NCI-H1930 (cell line): ENCODE results near the gene PLXNA2.
A peak's percentile ranks its signal among the peaks of the same experiment; 100 is the strongest.

Experiments used
- DNase-seq, 2 experiments: peaks; one replicate each; lab custom pipeline; 2025; lab: John Stamatoyannopoulos, UW

The PLXNA2 gene

DNA sequence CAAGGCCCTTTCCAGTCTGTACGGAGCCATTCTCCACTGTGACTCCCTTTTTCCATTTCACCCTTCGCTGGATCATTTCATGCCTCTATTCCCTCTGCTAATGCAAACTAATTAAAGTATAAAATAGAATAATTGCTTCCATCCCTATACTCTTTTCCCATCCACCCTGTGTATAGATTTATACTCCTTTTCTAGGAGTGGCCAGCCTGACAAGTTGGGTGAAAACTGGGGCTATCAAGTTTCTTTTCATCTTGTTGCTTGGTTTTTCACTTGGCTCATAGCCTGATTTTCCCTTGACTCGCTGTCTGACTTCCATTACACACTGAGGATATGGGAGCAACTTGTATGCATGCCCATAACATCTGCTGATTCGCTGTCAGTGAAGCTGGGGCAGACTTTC, 107.0 kb downstream of the PLXNA2 start:
- no peak for DNase-seq

DNA sequence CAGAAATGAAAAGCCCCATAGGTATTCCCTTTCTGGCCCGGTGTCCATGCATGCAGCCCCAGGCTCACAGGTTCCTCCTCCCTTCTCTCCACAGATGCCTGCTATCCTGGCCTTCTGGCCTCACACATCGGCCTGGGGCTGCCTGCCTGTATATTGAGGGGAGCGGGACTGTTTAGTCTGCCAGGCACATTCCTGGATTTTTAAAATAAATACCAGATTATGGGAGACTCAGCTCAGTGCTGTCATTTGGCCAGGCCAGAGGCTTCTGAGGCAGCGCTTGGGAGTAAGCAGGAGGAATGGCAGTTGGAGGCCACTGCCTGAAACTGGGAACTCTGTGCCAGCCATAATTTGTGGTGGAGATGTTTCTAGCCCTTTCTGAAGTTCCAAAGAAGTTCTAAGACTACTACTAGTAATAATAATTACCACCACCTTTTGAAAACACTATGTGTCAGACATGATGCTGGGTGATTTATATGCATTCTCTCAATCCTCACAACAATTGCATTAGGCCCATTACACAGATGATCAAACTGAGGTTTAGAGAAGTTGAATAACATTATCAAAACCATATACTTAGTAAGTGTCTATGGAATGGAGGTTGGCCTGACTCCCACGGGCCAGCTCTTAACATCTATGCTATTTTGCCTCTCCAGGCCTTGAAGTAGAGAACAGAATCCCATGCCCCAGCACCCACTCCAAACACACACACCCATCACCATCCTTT, 107.6 kb downstream of the PLXNA2 start:
- DNase-seq: no peak

DNA sequence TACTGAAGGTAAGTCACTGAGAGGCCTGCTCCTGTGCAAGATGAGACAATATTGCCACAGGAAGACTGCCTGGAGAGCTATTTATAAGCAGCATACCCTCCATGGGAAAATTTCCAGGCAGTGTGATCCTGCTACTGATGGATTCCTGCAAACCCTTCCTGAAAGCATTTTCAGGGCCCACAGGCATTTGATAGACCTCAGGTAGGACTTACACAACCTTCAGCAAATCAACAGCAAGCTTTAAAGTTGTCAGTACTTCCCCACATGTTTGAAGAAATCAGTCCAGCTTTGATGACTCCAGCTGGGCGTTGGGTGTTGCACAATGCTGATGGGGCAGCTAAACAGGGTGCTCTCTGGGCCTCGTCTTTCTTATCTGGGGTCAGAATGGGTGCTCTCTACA, 108.8 kb downstream of the PLXNA2 start:
- DNase-seq: no peak

DNA sequence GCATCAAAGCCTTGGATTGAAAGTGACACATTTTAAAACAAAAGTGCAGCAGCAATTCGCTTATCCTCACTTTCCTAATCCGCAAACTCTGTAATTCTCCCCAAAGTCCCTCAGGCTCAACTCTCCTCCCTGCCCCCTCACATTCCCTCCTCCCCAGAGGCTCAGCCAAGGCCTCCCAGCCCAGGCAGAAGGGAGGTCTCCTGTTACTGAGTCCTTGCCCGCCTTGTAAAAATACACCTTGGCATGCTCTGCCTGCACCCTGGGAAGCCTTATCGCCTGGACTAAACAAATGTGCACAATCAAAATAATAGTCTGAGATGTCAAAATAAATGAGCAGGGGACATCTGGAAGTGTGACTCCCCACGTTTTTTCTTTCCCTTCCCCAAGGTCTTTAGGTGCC, 109.7 kb downstream of the PLXNA2 start:
- DNase-seq: no peak

DNA sequence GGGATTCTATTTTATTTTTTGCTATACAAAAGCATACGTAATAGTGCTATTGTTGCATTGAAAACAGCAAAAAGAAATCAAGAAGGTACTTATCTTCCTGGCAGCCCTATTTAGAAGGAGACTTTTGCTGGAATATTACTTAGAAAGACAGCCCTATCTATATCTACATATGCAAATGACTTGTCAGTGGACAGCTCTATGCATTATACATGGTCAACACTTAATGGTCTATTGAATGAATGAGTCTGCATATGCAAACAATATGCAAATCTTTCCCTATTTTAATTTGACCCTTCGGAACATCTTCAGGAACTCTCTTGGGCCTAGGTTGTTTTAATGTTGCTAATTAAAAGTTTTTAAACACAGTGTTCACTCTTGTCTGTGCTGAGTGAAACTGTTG, 110.8 kb downstream of the PLXNA2 start:
- DNase-seq: no peak

DNA sequence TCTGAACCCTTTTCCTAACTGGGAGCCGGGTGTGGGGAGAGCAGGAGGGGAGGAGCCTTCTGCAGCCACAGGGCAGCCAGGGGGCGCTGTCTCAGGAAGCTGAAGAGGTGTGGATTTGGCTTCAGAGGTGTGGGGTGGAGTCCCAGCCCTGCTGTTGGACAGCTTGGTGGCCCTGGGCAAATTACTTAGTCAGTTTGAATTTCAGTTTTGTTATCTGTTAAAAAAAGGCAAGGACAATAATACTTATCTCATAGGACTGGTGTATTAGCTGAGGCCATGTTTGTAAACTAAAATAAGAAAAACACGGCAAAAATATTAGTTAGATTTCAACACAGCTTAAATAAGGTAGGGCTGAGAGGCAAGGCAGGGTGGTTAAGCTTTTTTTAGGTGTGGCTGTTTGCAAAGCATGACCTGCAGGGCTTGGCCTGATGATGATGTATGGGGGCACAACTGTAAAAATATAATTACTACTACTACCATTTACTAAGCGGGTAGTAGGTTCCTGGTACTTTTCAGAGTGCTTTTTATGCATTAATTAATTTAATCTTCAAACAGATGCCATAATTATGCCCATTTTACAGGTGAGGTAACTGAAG, 111.8 kb downstream of the PLXNA2 start:
- peak; percentile 4 to 42 for DNase-seq

DNA sequence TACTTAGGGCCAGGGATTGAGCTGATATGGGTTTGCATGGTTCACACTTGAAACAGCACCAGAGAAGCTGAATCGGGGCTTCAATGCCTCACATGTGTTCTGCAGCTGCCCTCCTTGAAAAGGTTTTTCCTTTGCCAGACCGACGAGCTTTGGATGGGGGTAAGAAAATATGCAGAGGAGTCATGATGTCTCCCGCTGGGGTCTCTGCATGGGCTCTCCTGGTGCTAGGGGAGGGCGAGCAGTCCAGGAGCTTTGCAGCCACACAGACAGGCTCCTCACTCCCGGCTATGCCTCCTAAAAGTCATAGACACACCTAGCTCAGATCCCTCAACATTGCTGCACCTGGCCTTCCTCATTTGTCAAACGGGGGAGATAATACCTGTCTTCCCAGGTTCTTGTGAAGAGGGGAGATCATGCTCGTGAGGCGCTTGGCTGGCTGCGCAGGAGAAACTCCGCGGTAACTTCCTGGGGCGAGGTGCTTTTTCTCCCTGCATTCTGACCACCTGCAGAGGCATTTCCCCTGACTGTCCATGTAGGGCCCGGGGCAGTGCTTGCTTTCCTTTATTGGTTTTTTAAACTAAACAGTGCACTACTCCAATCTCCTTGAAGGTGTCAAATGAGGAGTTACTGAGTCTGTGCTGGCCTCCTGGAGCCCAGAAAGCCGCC, 112.4 kb downstream of the PLXNA2 start:
- no peak for DNase-seq

DNA sequence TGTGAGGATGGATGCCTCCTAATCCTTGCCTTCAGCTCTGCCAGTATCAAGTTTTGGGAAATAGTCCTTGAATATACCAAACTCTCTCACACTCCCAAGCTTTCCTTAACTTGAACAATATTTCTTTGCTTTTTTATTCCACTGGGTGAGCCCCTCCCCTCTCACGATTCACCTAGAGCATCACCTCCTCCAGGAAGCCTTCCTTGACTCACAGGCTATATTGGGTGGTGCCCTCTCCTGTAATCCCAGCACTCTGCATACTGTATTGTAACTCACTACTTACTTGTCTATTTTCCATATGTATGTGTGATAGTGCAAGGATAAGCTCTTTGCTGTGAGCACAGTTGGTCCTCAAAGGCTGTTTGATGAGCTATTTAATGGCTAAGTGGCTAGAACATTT, 114.7 kb downstream of the PLXNA2 start:
- no peak for DNase-seq

DNA sequence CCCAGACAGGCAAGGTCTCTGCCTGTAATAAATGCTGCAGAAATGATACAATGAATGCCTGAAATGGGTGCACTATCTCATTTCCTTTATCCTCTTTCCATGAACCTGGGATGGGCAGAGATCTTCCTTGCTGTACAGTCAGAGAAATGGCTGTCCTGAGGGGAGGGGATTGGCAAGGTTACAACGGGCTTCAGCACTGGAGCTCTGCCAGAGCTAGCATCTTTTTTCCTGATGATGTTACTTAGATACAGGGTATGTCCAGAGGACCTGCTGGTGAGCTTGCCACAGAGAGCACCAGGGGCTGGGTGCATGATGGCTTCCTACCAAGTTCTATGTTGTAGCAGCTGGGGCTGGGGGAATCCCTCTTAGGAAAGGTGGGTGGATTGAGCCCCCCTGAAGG, 115.1 kb downstream of the PLXNA2 start:
- no peak for DNase-seq

DNA sequence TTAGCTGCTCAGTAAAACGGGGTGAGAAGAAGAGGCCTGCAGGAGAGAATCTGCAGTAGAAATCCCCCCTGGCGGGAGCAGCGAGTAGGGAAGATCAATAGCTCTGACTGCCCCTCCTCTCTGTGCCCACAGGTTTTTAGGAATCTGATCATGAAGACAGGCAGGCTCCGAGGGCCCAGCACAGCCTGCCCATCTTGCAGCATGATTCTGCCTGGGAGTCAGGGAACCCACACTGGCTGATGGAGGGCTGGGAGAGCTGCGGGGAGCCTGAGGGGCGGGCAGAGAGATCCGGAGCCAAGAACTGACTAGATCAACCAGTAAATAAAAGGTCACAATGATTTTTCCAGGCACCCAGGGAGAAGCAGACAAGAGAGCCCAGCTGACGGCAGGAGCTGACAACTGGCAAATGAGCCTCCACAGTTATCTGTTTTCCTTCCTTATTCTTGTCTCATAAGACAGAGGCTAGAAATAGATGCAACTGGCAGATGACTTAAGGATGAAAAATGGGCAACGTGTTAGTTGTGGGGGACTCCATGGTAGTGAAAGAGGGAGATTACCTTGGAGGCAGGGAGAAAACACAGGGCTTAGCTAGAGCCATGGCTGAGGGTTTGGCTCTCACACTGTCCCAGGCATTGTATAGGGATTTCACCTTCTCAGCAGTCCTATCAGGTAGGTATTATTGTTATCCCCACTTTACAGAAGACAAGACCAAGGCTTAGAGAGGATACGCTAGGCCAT, 116.2 kb downstream of the PLXNA2 start:
- no peak for DNase-seq

DNA sequence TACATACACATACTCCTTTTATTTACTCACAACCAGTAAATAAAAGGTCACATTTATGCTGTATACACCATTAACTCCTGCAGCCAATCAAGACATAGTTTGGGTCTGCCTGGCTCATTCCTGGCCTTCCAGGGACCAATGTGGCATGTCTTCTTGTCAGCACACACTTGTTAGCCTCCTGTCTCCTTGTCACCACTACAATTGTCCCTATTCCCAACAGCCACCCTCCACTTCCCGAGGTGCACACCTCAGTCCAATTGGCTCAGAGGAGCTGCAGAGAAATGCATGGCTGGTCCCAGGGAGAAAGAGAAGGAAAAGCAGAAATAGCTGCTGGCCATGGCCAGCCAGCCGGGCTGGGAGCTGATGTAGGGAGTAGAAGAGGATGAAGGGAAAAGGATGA, 116.9 kb downstream of the PLXNA2 start:
- no peak for DNase-seq

DNA sequence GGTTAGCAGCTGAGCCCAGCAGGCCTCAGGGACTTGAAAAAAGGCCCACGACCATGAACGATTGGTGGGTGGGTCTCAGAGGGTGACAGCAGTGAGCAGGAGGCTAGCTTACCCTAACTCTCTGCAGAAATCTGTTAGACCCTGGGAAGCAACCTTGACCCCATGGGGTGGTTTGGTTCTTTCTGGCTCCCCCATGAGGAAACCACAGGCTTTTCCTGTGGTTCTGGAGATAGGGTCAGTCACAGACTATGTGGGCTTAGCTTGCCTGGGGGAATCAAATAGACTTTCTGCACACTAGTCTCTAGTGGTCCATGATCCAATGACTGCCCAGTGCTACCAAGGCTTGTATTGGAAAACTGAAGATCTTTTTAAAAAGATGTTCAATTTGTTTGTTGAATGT, 118.1 kb downstream of the PLXNA2 start:
- no peak for DNase-seq

DNA sequence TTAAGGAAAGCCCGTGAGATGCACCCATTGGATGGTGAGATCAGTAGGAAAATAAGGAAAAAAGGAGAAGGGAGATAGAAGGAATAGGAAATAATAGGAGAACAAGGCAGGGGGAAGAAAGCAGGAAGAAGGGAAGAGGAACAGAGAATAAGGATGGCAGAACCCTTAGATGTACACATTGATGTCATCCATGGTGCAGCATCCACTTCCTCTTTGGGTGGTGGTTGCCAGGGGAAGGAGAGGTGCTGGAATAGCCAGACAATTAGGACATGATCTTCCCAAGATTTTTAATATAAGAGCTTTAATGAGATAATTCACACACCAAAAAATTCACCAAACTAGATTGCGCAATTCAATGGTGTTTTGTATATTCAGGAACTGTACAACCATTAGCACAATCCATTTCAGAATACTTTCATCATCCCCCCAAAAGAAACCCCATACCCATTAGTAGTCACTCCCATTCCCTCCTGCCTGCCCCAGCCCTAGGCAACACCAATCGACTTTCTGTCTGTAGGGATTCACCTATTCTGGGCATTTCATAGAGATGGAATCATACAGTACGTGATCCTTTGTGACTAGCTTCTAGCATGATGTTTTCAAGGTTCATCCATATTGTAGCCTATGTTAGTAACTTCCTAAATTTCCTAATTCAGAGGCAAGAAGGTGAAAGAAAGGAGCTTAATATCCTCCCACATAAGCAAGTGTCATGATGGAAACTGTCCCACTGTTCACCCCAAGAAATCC, 121.4 kb downstream of the PLXNA2 start:
- DNase-seq: no peak

DNA sequence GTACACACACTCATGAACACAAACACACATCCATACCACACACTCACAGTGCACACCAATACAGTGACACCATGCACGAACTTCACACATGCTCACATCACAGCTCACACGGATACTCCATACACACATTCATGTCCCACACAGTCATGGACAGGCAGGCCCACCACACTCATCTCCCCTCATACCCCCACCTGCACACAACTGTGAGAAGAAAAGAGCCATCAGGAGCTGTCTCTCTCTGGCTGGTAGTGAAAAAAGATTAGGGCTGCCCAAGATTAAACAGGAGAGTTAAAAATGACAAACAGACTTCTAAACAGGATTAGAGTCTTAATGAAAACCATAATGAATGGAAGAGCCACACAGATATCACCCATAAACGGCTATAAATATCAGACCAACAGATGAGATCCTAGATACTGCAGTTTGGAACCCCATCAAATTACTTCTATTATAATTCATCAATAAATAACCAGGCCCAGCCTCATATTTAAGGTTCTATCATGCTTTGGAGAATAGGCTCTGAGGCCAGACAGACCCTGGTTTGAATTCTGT, 122.3 kb downstream of the PLXNA2 start:
- no peak for DNase-seq

DNA sequence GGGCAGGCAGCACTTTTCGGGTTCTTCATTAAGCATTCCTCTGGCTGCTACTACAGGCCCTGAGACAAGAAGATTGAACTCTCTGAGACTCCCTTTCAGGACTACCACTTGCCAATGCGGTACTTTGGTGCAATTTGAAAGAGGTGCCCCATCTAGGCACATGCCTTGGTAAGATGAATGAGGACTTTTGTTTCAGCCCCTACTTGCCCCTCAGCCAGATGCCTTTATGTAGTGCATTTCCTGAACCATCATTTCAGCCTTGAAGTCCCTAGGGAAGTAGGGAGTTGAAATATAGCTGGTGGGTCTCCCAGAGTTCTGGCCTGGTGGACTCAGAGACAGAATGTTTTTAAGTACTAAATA, 123.8 kb downstream of the PLXNA2 start:
- no peak for DNase-seq

DNA sequence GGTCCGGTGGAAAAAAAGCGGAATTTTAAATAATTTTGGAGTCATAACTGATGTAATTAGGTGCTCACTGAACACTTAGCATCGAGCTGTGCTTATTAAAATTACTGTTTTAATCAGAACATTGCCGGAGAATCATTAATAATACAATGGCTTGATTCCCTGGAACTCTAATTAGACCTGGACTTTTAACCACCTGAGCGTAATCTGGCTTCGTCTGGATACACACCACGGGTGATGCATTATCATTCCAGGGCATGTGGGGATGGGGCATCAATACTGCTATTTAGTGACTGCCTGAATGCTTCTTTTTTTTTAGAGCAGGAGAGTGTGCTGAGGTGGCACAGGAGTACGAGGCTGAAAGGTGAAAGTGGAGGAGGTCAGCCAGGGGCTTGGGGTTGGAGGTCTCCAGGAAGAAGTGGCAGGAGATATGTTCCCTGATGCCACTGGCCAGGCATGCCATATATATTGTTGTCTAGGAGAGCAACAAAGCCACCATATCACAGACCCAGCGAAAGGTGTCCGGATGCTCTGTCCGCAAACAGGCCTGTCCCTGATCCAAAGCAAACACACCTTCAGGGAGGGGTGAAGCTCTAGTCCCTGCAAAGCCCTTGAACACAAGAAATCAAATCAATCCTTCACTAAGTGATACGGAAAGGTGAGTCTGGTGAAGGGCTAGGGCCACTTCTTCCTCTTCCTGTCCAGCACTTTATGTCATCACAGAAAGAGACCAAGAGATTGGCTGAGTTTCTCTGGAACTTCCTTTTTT, 125.2 kb downstream of the PLXNA2 start:
- DNase-seq: no peak

DNA sequence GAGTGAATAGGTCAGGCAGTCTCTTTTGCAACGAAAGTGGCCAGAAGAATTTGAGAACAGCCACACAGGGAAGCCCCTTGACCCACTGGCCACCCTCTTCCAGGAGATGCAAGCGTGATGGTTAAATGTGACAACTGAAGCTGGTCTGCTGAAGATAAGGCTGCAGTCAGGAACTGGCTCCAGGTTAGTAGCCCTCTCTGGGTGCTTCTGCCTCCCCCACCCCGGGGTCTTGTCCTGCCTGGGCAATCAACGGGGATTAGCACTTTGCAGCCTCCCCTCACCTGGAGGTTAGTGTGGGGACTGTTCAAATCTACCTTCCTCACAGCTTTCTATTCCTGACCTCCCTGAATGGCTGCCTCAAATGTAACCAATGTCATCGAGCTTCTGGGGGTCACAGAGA, 125.9 kb downstream of the PLXNA2 start:
- no peak for DNase-seq

DNA sequence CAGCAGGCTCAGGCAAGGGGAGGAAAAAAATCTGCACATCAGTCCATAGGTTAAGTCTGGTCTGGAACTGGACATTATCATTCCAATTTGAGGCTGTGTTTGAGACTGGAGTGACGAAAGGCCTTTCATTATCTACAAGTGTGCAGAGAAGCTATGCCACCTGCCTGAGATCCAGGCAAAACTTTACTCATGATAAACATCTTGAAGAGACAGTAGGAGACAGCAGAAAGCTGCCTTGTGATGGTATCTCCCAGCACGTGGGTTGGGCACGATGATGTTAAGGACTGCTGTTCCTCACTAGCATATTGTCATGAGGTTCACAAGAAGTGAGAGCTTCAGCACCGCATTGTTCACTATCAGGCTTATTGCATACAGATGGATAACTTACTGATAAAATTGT, 126.4 kb downstream of the PLXNA2 start:
- DNase-seq: no peak

DNA sequence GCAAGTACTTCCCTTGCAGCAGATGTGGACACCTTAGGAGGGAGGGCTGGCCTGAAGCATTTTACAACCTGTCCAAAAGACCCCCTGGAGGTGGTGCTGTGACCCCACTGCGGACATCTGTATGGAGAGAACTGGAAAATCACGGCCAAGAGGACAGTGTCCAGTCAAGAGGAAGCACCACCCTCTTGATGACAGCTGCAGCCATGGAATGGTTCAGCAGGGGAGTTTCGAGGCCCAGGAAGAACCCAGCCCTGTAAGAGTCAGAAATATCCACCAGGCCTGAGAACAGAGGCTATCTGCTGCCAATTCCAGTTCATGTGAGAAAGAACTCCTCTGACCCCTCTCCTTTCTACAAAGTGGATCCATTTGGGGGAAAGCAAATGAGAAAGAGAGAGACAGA, 126.8 kb downstream of the PLXNA2 start:
- no peak for DNase-seq

DNA sequence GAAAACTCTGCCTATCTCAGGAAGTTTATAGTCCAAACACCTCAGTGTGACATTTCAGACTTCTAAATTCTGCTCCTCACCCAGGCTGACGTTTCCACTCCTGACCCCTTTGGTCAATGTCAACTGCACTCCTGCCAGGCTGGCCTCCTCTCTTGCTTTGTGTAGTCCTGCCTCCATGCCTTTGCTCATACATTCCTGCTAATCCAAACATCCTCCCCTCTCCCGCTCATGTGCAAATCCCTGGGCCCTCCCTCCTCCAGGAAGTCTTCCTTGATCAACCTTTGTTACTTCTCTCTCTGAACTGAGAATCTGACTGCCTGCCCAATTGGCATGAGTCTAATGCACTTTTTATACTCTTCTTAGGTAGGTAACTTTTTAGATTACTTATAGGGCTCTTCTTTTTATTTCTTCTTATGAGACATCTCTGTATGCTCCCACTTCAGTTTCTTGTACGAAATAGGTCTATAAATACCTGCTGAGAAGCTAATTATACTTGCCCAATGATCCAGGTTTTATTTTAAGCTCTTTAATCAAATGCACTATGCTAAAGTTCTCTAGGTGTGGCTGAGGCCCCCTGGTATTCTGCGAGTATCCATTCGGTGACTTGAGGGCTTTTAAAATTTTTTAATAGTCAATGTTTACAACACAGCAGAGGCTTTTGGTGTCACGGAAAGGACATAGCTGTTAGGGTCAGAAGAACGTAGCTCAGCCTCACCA, 128.1 kb downstream of the PLXNA2 start:
- DNase-seq: no peak

DNA sequence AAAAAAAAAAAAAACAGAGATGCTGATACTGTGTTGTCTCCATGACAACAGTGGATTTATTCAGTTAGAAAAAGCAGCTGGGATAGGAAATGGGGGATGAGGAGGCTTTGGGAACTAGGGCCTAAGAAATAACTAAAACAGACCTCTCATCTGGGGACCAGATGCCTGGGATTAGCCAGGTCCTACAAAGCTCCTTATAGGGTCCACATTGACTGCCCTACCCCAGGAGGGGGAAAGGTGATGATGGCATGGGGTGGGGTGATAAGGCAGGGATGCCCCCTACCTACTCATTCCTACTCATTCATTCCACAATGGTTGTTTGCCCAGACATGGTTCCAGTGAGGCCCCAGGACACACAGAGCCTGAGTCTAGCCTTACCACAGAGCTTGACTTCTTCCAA, 131.2 kb downstream of the PLXNA2 start:
- DNase-seq: no peak
